Mucosa of rectum (tissue), 2 donors: ENCODE data around the gene BCL7A.
"Not testable (repeated sequence)": the region's sequence is repeated elsewhere in the genome, so short reads cannot be mapped to it uniquely, and the experiment has no call there.

Experiments used
- H3K27ac ChIP-seq, 2 donors: one replicate each; pipeline ENCODE4 v1.7.0; 2013; ENCODE audit warnings: inconsistent platforms in 2 of 2, low read depth in 2 of 2, low read length in 2 of 2
- H3K27me3 ChIP-seq, 2 donors: one replicate each; pipeline ENCODE4 v1.7.0; 2013; ENCODE audit warnings: low read length in 2 of 2; ENCODE audit not compliant: control insufficient read depth in 2 of 2, insufficient read depth in 2 of 2
- H3K36me3 ChIP-seq, 2 donors: one replicate each; pipeline ENCODE4 v1.7.0; 2013; ENCODE audit warnings: low read length in 2 of 2; ENCODE audit not compliant: control insufficient read depth in 2 of 2, insufficient read depth in 2 of 2
- H3K4me1 ChIP-seq, 2 donors: one replicate each; pipeline ENCODE4 v1.7.0; 2013; ENCODE audit warnings: low read length in 2 of 2, mild to moderate bottlenecking in 1 of 2; ENCODE audit not compliant: control insufficient read depth in 2 of 2, insufficient read depth in 2 of 2
- H3K4me3 ChIP-seq, 2 donors: one replicate each; pipeline ENCODE4 v1.7.0; 2013; ENCODE audit warnings: low read length in 2 of 2
- H3K9ac ChIP-seq, 2 donors: one replicate each; pipeline ENCODE4 v1.7.0; 2013; ENCODE audit warnings: low read length in 2 of 2, low read depth in 1 of 2, mild to moderate bottlenecking in 1 of 2
- H3K9me3 ChIP-seq, 2 donors: one replicate each; pipeline ENCODE4 v1.7.0; 2013; ENCODE audit warnings: low read length in 2 of 2; ENCODE audit not compliant: control insufficient read depth in 2 of 2
- donor health status: healthy.
- donor health status: Normal muscosa, but diverticular disease.

Gene BCL7A

GRCh38 chr12:122104844-122105243, 83.2 kb downstream of the BCL7A start:
- Histone ChIP-seq H3K27me3 (no peaks in the 10 kb centered on the region), H3K27ac (peak overlapping the region; percentile 78 to 91), H3K4me3 (peak overlapping the region in 1 of 2 donors; percentile 45), H3K9me3 (no peaks in the 10 kb centered on the region), H3K4me1 (peaks cover 65 to 74% of the 10 kb centered on the region in 2 donors), H3K9ac (peak overlapping the region; percentile 46 to 47), H3K36me3 (no peaks in the 10 kb centered on the region)

GRCh38 chr12:122105496-122105895, 83.8 kb downstream of the BCL7A start:
- H3K27ac ChIP-seq, result peak overlapping the region; percentile 78 to 91
- H3K4me1 ChIP-seq, result peaks cover 62 to 76% of the 10 kb centered on the region in 2 donors

GRCh38 chr12:122106843-122107242, 85.2 kb downstream of the BCL7A start:
- peak overlapping the region; percentile 32 to 44 for H3K9ac ChIP-seq
- H3K9me3 ChIP-seq, result no peaks in the 10 kb centered on the region
- H3K36me3 ChIP-seq, result no peaks in the 10 kb centered on the region
- peaks cover 60 to 77% of the 10 kb centered on the region in 2 donors for H3K4me1 ChIP-seq
- H3K4me3 ChIP-seq, result no peak overlapping the region
- H3K27ac ChIP-seq, result peak overlapping the region; percentile 82 to 91
- no peaks in the 10 kb centered on the region for H3K27me3 ChIP-seq

More at GRCh38 chr12:122105496-122105895, 83.8 kb downstream of the BCL7A start:
- H3K36me3 ChIP-seq, H3K27me3 ChIP-seq, H3K9me3 ChIP-seq: not testable (repeated sequence)
- peak overlapping the region in 1 of 2 donors; percentile 46 for H3K9ac ChIP-seq
- H3K4me3 ChIP-seq, result peak overlapping the region in 1 of 2 donors; percentile 13

- Histone ChIP-seq H3K4me1 (peaks cover 62 to 78% of the 10 kb centered on the region in 2 donors), H3K27me3 (no peaks in the 10 kb centered on the region), H3K36me3 (no peaks in the 10 kb centered on the region), H3K27ac (peak overlapping the region; percentile 82 to 91), H3K4me3 (no peak overlapping the region), H3K9me3 (no peaks in the 10 kb centered on the region), H3K9ac (peak overlapping the region; percentile 32 to 44)
Observed at GRCh38 chr12:122107261-122107660, 85.6 kb downstream of the BCL7A start.

GRCh38 chr12:122111089-122111641, 89.5 kb downstream of the BCL7A start:
- H3K9me3 ChIP-seq, result no peaks in the 10 kb centered on the region
- no peak overlapping the region for H3K4me3 ChIP-seq
- peak overlapping the region; percentile 82 to 91 for H3K27ac ChIP-seq
- no peaks in the 10 kb centered on the region for H3K27me3 ChIP-seq
- peaks cover 50 to 77% of the 10 kb centered on the region in 2 donors for H3K4me1 ChIP-seq
- H3K9ac ChIP-seq, result no peak overlapping the region
- H3K36me3 ChIP-seq, result no peaks in the 10 kb centered on the region
